Measurements from ENCODE around the gene TSC22D4. TPM values are rescaled to one million over a fixed set of nuclear protein-coding genes. Genes with fewer than 3 reads are reported as not detected.

Gene TSC22D4
- total and polyA plus RNA-seq, 2 experiments from 2014 or later: 14.6 to 24.9 TPM

GRCh38 chr7:100419660-100420226, 59.3 kb downstream of the TSC22D4 start:
- Histone ChIP-seq H3K27ac (ENCODE audit: low read depth) (no peak overlapping the region), H3F3A (replicated peaks; ENCODE audit: low read depth) (no peaks in the 10 kb centered on the region), H3K79me2 (replicated peaks; ENCODE audit: insufficient read depth) (no peaks in the 10 kb centered on the region), H3K4me3 (no peak overlapping the region), H3K4me2 (no peak overlapping the region), H3K36me3 (ENCODE audit: insufficient read depth) (no peaks in the 10 kb centered on the region), H3K4me1 (ENCODE audit: insufficient read depth) (no peaks in the 10 kb centered on the region), H3K27me3 (ENCODE audit: insufficient read depth) (no peaks in the 10 kb centered on the region), H4K20me1 (replicated peaks; ENCODE audit: insufficient read depth) (no peaks in the 10 kb centered on the region; the same call in 1 of the 2 replicates), H2AFZ (no peak overlapping the region), H3K9me2 (ENCODE audit: insufficient read depth) (no peaks in the 10 kb centered on the region)
- peaks cover 3% of the 10 kb centered on the region for H3K27me3 Mint-ChIP-seq (ENCODE audit: insufficient read depth, low read depth, poor library complexity)
- H3K27ac Mint-ChIP-seq: no peak overlapping the region
- H3K4me3 Mint-ChIP-seq: no peak overlapping the region
- H3K36me3 Mint-ChIP-seq (ENCODE audit: low read depth): no peaks in the 10 kb centered on the region
- TF ChIP-seq CREB1 (CRISPR knock-in tag; IDR thresholded peaks at IDR 0.05; ENCODE audit: low read depth) (no peak), ZNF114 (CRISPR knock-in tag; IDR thresholded peaks at IDR 0.05) (no peak), EZH2 (IDR thresholded peaks at IDR 0.05; ENCODE audit: low read depth, unreplicated experiment) (no peak), CTCF (conservative IDR thresholded peaks at IDR 0.05; ENCODE audit: low read depth in 2 of 2) (no peak), POLR2AphosphoS5 (IDR thresholded peaks at IDR 0.05; ENCODE audit: low read depth) (no peak), EZH2phosphoT487 (IDR thresholded peaks at IDR 0.05; ENCODE audit: unreplicated experiment) (no peak), ETS1 (IDR thresholded peaks at IDR 0.05) (no peak), ZNF331 (CRISPR knock-in tag; IDR thresholded peaks at IDR 0.05; ENCODE audit: low read depth) (no peak), ZNF462 (CRISPR knock-in tag; IDR thresholded peaks at IDR 0.05) (no peak), STAT1 (IDR thresholded peaks at IDR 0.05; ENCODE audit: unreplicated experiment) (no peak), NANOG (IDR thresholded peaks at IDR 0.05; ENCODE audit: borderline replicate concordance) (no peak), REST (IDR thresholded peaks at IDR 0.05; ENCODE audit: unreplicated experiment) (no peak), JUNB (IDR thresholded peaks at IDR 0.05; ENCODE audit: unreplicated experiment) (no peak)
- DNase-seq (ENCODE audit: low spot score) (no peak), ATAC-seq (no peak)
- no peaks in the 10 kb centered on the region for H3K4me1 Mint-ChIP-seq
- no peaks in the 10 kb centered on the region for H3K9me3 Mint-ChIP-seq
